Measurements from ENCODE around the gene DEFB128. TPM values are rescaled to one million over a fixed set of nuclear protein-coding genes. Genes with fewer than 3 reads are reported as not detected.

The DEFB128 gene
- polyA plus RNA-seq, 1 experiment: not detected

- ChIA-PET CTCF (interaction anchor here (0.6 to 1.4 kb wide), 2 partner anchors 11 to 37 kb away, joined by 3 read pairs; no protein-coding TSS in a partner anchor), POLR2A (no interaction called here)
- Histone ChIP-seq H3K36me3 (ENCODE audit: control insufficient read depth, insufficient read depth, low read length) (no peaks in the 10 kb centered on the region), H3K4me3 (ENCODE audit: low read depth, low read length) (no peak overlapping the region), H3K27me3 (ENCODE audit: control insufficient read depth, insufficient read depth, low read length) (no peaks in the 10 kb centered on the region)
- DNase-seq (ENCODE audit: low read depth): no peak
- TF ChIP-seq CTCF (IDR thresholded peaks at IDR 0.05; ENCODE audit: insufficient read depth, low read depth, low read length): no peak
Observed at GRCh38 chr20:199996-200395, 10.5 kb upstream of the DEFB128 start.

GRCh38 chr20:198225-198624 lies 8.7 kb upstream of the DEFB128 start:
- ChIA-PET POLR2A (no interaction called here), CTCF (interaction anchor here (1.5 kb wide), 1 partner anchor 10 kb away, joined by 3 read pairs; no protein-coding TSS in a partner anchor)
- no peak for DNase-seq (ENCODE audit: low read depth)
- H3K36me3 ChIP-seq (ENCODE audit: control insufficient read depth, insufficient read depth, low read length): no peaks in the 10 kb centered on the region
- TF ChIP-seq CTCF (IDR thresholded peaks at IDR 0.05; ENCODE audit: insufficient read depth, low read depth, low read length): no peak
- no peaks in the 10 kb centered on the region for H3K27me3 ChIP-seq (ENCODE audit: control insufficient read depth, insufficient read depth, low read length)
- no peak overlapping the region for H3K4me3 ChIP-seq (ENCODE audit: low read depth, low read length)

- Histone ChIP-seq H3K27me3 (ENCODE audit: control insufficient read depth, insufficient read depth, low read length) (no peaks in the 10 kb centered on the region), H3K36me3 (ENCODE audit: control insufficient read depth, insufficient read depth, low read length) (no peaks in the 10 kb centered on the region), H3K4me3 (ENCODE audit: low read depth, low read length) (no peak overlapping the region)
- no peak for TF ChIP-seq CTCF (IDR thresholded peaks at IDR 0.05; ENCODE audit: insufficient read depth, low read depth, low read length)
- CTCF ChIA-PET: no interaction called here
- no peak for DNase-seq (ENCODE audit: low read depth)
- POLR2A ChIA-PET: no interaction called here
Observed at GRCh38 chr20:187733-188132, 1.8 kb downstream of the DEFB128 start.

- H3K36me3 ChIP-seq (ENCODE audit: control insufficient read depth, insufficient read depth, low read length): no peaks in the 10 kb centered on the region
- no peaks in the 10 kb centered on the region for H3K27me3 ChIP-seq (ENCODE audit: control insufficient read depth, insufficient read depth, low read length)
- no peak for DNase-seq (ENCODE audit: low read depth)
- CTCF ChIA-PET: no interaction called here
- POLR2A ChIA-PET: no interaction called here
- H3K4me3 ChIP-seq (ENCODE audit: low read depth, low read length): no peak overlapping the region
- no peak for TF ChIP-seq CTCF (IDR thresholded peaks at IDR 0.05; ENCODE audit: insufficient read depth, low read depth, low read length)
Observed at GRCh38 chr20:184288-184687, 5.2 kb downstream of the DEFB128 start.

- TF ChIP-seq CTCF (IDR thresholded peaks at IDR 0.05; ENCODE audit: insufficient read depth, low read depth, low read length): no peak
- Histone ChIP-seq H3K4me3 (ENCODE audit: low read depth, low read length) (no peak overlapping the region), H3K27me3 (ENCODE audit: control insufficient read depth, insufficient read depth, low read length) (no peaks in the 10 kb centered on the region), H3K36me3 (ENCODE audit: control insufficient read depth, insufficient read depth, low read length) (no peaks in the 10 kb centered on the region)
- ChIA-PET CTCF (interaction anchor here (2.2 kb wide), 1 partner anchor 11 kb away, joined by 5 read pairs; no protein-coding TSS in a partner anchor), POLR2A (no interaction called here)
- no peak for DNase-seq (ENCODE audit: low read depth)
Observed at GRCh38 chr20:168876-169275, 20.6 kb downstream of the DEFB128 start.
